Ascending aorta (tissue), 2 donors: ENCODE data around the gene MIGA1. TPM values are rescaled to one million over a fixed set of nuclear protein-coding genes. Genes with fewer than 3 reads are reported as not detected.
"Not testable (repeated sequence)": the region's sequence is repeated elsewhere in the genome, so short reads cannot be mapped to it uniquely, and the experiment has no call there.

Experiments
- DNase-seq, 2 donors: peaks; one replicate each; pipeline ENCODE4 v3.0.0-alpha.2; 2019; ENCODE audit warnings: low spot score in 2 of 2
- H3K27ac ChIP-seq, 2 donors: fragments of 200-600 bp; sonication (generic); one replicate each; pipeline ENCODE4 v1.5.1; 2016 to 2017; ENCODE audit warnings: mild to moderate bottlenecking in 1 of 2
- H3K27me3 ChIP-seq: fragments of 200-600 bp; sonication (generic); one replicate; pipeline ENCODE4 v1.5.1; 2017
- H3K36me3 ChIP-seq, 2 donors: fragments of 200-600 bp; sonication (generic); one replicate each; pipeline ENCODE4 v1.5.1; 2016
- H3K4me1 ChIP-seq, 2 donors: fragments of 200-600 bp; sonication (generic); one replicate each; pipeline ENCODE4 v1.5.1; 2016 to 2017; ENCODE audit warnings: mild to moderate bottlenecking in 1 of 2
- H3K4me3 ChIP-seq, 2 donors: fragments of 200-600 bp; sonication (generic); one replicate each; pipeline ENCODE4 v1.5.1; 2016 to 2017; ENCODE audit warnings: mild to moderate bottlenecking in 1 of 2
- H3K9me3 ChIP-seq, 2 donors: fragments of 200-600 bp; sonication (generic); one replicate each; pipeline ENCODE4 v1.5.1; 2016
- CTCF ChIP-seq, 3 experiments: fragments of 200-600 bp in 2 of 3; fragments of 450-650 bp in 1 of 3; sonication (generic) in 2 of 3; IDR thresholded peaks; one replicate each; pipeline ENCODE4 v1.5.1; 2016 to 2019; ENCODE audit warnings: antibody characterized with exemption in 3 of 3, mild to moderate bottlenecking in 1 of 3, moderate library complexity in 1 of 3
- intact Hi-C: fragments of 100-400 bp; cut with DNase I; formaldehyde crosslinking; loops from one replicate; pipeline ENCODE4 v1.15.1; 2023
- total RNA-seq: library from RNA; depleted of rRNA; stranded (reverse); fragments of >200 nt; gene quantifications from one replicate; pipeline ENCODE4 v1.1.0, GENCODE V29; 2016

Gene MIGA1
- total RNA-seq, 1 donor from 2014 or later = 13.1 TPM

- Histone ChIP-seq H3K4me1 (peaks cover 0 to 8% of the 10 kb centered on the region in 2 donors), H3K36me3 (peaks cover 8 to 9% of the 10 kb centered on the region in 2 donors), H3K4me3 (no peak overlapping the region), H3K27ac (no peak overlapping the region), H3K27me3 (no peaks in the 10 kb centered on the region), H3K9me3 (no peaks in the 10 kb centered on the region)
- TF ChIP-seq CTCF (IDR thresholded peaks at IDR 0.05) = no peak
- DNase-seq = no peak
- intact Hi-C loops = no loop called here
Measured at GRCh38 chr1:77744576-77744975, 34.9 kb upstream of the MIGA1 start.

- intact Hi-C loops, H3K9me3 ChIP-seq, DNase-seq, H3K27ac ChIP-seq, H3K4me3 ChIP-seq, H3K36me3 ChIP-seq, H3K27me3 ChIP-seq: not testable (repeated sequence)
- peaks cover 0 to 16% of the 10 kb centered on the region in 2 donors for H3K4me1 ChIP-seq
Measured at GRCh38 chr1:77749489-77749888, 30.0 kb upstream of the MIGA1 start.

- no peak overlapping the region for H3K4me3 ChIP-seq
- no peak for DNase-seq
- H3K27ac ChIP-seq = peak overlapping the region; percentile 20 to 89
- no peaks in the 10 kb centered on the region for H3K27me3 ChIP-seq
- H3K4me1 ChIP-seq = peaks cover 0 to 4% of the 10 kb centered on the region in 2 donors
- H3K36me3 ChIP-seq = no peaks in the 10 kb centered on the region
- no peaks in the 10 kb centered on the region for H3K9me3 ChIP-seq
- TF ChIP-seq CTCF (IDR thresholded peaks at IDR 0.05) = no peak
- intact Hi-C loops = loop anchor here (5.0 to 10.0 kb wide), 3 partner anchors 74 to 359 kb away; partner anchors contain the start of gene ZZZ3
Measured at GRCh38 chr1:77756052-77756754, 23.2 kb upstream of the MIGA1 start.

- DNase-seq = no peak
- Histone ChIP-seq H3K27ac (peak overlapping the region in 1 of 2 donors; percentile 89), H3K9me3 (no peaks in the 10 kb centered on the region), H3K27me3 (no peaks in the 10 kb centered on the region), H3K36me3 (no peaks in the 10 kb centered on the region), H3K4me1 (peaks cover 0 to 4% of the 10 kb centered on the region in 2 donors), H3K4me3 (peak overlapping the region in 1 of 2 donors; percentile 96)
- intact Hi-C loops = loop anchor here (5.0 to 10.0 kb wide), 3 partner anchors 75 to 358 kb away; partner anchors contain the start of gene ZZZ3
- no peak for TF ChIP-seq CTCF (IDR thresholded peaks at IDR 0.05)
Measured at GRCh38 chr1:77757066-77757584, 22.3 kb upstream of the MIGA1 start.

GRCh38 chr1:77757603-77758002 is 21.8 kb upstream of the MIGA1 start:
- no peak for DNase-seq
- TF ChIP-seq CTCF (IDR thresholded peaks at IDR 0.05) = no peak
- no peaks in the 10 kb centered on the region for H3K9me3 ChIP-seq
- intact Hi-C loops = loop anchor here (2.0 to 10.0 kb wide), 4 partner anchors 75 to 357 kb away; partner anchors contain the start of genes FUBP1 and ZZZ3
- peaks cover 0 to 4% of the 10 kb centered on the region in 2 donors for H3K4me1 ChIP-seq
- H3K36me3 ChIP-seq = no peaks in the 10 kb centered on the region
- peak overlapping the region; percentile 90 to 96 for H3K4me3 ChIP-seq
- peak overlapping the region in 1 of 2 donors; percentile 89 for H3K27ac ChIP-seq
- H3K27me3 ChIP-seq = no peaks in the 10 kb centered on the region
